ENCODE data around the gene PEF1.
"Not testable (repeated sequence)": the region's sequence is repeated elsewhere in the genome, so short reads cannot be mapped to it uniquely, and the experiment has no call there.

Gene PEF1

GRCh38 chr1:31588751-31589515 is 55.7 kb downstream of the PEF1 start:
- 43 to 54% methylated on average over 36 to 61 of the region's 62 CpGs for WGBS, 2 experiments (ENCODE audit: insufficient coverage in 2 of 2)
- Histone ChIP-seq H3K4me1 (ENCODE audit: control insufficient read depth, insufficient read depth, low read length, poor library complexity, severe bottlenecking) (peaks cover 12% of the 10 kb centered on the region), H3K4me3 (ENCODE audit: extremely low read depth, insufficient read depth, low read length, poor library complexity, severe bottlenecking) (no peak overlapping the region), H3K27ac (ENCODE audit: low read depth, low read length, severe bottlenecking) (no peak overlapping the region), H3K9me3 (ENCODE audit: control insufficient read depth, low read length) (no peaks in the 10 kb centered on the region), H3K36me3 (ENCODE audit: control insufficient read depth, insufficient read depth, low read length) (no peaks in the 10 kb centered on the region)

DNA sequence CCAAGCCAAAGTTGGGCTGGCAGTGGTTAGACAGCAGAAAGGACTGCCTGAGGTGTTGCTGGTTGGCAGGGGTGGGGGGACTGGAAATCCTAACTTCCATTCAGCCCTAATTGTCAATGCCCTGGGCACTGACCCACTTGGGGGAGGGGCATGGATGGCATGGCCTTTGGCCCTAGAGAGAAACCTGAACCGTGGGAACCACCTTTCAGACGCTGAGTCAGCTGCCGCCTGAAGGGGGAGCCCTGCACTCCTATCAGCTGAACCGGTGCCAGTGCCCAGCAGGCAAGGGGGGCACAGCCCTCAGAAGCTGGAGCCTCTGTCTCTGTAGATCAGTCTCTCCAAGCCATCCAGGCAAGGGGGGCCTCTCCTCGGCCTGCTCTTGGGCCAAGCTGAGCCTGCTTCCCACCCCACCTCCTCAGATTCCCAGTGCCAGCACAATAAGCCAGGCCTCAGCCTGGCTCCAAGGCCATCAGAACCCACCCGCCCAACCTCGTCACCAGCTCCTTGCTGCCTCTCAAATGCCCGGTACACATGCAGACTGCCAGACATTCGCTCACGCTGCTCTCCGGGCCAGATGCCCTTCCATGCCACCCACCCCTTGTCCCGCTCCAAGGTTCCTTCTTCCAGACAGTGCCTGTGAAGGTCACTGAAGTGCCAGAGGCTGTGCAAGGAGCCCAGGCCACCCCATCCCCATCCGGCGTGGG is 56.8 kb downstream of the PEF1 start:
- H3K9me3 ChIP-seq (ENCODE audit: control insufficient read depth, low read length) = no peaks in the 10 kb centered on the region
- no peaks in the 10 kb centered on the region for H3K36me3 ChIP-seq (ENCODE audit: control insufficient read depth, insufficient read depth, low read length)
- WGBS, 2 experiments (ENCODE audit: insufficient coverage in 2 of 2) = 64 to 70% methylated on average over 11 to 12 of the region's 14 CpGs
- no peak overlapping the region for H3K4me3 ChIP-seq (ENCODE audit: extremely low read depth, insufficient read depth, low read length, poor library complexity, severe bottlenecking)
- peaks cover 12% of the 10 kb centered on the region for H3K4me1 ChIP-seq (ENCODE audit: control insufficient read depth, insufficient read depth, low read length, poor library complexity, severe bottlenecking)
- no peak overlapping the region for H3K27ac ChIP-seq (ENCODE audit: low read depth, low read length, severe bottlenecking)

DNA sequence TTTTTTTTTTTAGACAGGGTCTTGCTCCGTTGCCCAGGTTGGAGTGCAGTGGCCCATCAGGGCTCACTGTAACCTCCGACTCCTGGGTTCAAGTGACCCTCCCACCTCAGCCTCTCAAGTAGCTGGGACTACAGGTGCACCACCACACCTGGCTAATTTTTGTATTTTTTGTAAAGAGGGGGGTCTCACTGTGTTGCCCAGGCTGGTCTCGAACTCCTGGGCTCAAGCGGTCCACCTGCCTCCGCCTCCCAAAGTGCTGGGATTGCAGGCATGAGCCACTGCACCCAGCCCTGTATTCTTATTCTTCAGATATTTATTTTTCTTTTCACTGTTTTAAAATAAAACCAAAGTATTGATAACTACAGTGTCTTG is 57.4 kb downstream of the PEF1 start:
- H3K9me3 ChIP-seq (ENCODE audit: control insufficient read depth, low read length); H3K36me3 ChIP-seq (ENCODE audit: control insufficient read depth, insufficient read depth, low read length); H3K4me3 ChIP-seq (ENCODE audit: extremely low read depth, insufficient read depth, low read length, poor library complexity, severe bottlenecking); H3K27ac ChIP-seq (ENCODE audit: low read depth, low read length, severe bottlenecking): not testable (repeated sequence)
- whole genome bisulfite sequencing, 2 experiments (ENCODE audit: insufficient coverage in 2 of 2) = 60 to 97% methylated on average over 1 to 5 of the region's 5 CpGs
- peaks cover 12% of the 10 kb centered on the region for H3K4me1 ChIP-seq (ENCODE audit: control insufficient read depth, insufficient read depth, low read length, poor library complexity, severe bottlenecking)

GRCh38 chr1:31586376-31587327 is 58.0 kb downstream of the PEF1 start:
- Histone ChIP-seq H3K4me1 (ENCODE audit: control insufficient read depth, insufficient read depth, low read length, poor library complexity, severe bottlenecking) (peaks cover 12% of the 10 kb centered on the region), H3K36me3 (ENCODE audit: control insufficient read depth, insufficient read depth, low read length) (no peaks in the 10 kb centered on the region), H3K27ac (ENCODE audit: low read depth, low read length, severe bottlenecking) (no peak overlapping the region), H3K4me3 (ENCODE audit: extremely low read depth, insufficient read depth, low read length, poor library complexity, severe bottlenecking) (no peak overlapping the region), H3K9me3 (ENCODE audit: control insufficient read depth, low read length) (no peaks in the 10 kb centered on the region)
- 94 to 95% methylated on average over 39 to 43 of the region's 47 CpGs for WGBS, 2 experiments (ENCODE audit: insufficient coverage in 2 of 2)

- peaks cover 12% of the 10 kb centered on the region for H3K4me1 ChIP-seq (ENCODE audit: control insufficient read depth, insufficient read depth, low read length, poor library complexity, severe bottlenecking)
- H3K27ac ChIP-seq (ENCODE audit: low read depth, low read length, severe bottlenecking) = no peak overlapping the region
- no peak overlapping the region for H3K4me3 ChIP-seq (ENCODE audit: extremely low read depth, insufficient read depth, low read length, poor library complexity, severe bottlenecking)
- 94 to 97% methylated on average over 4 to 10 of the region's 11 CpGs for WGBS, 2 experiments (ENCODE audit: insufficient coverage in 2 of 2)
- no peaks in the 10 kb centered on the region for H3K36me3 ChIP-seq (ENCODE audit: control insufficient read depth, insufficient read depth, low read length)
- no peaks in the 10 kb centered on the region for H3K9me3 ChIP-seq (ENCODE audit: control insufficient read depth, low read length)
Observed at GRCh38 chr1:31585736-31586365, 58.8 kb downstream of the PEF1 start.

GRCh38 chr1:31584869-31585735 is 59.6 kb downstream of the PEF1 start:
- Histone ChIP-seq H3K4me3 (ENCODE audit: extremely low read depth, insufficient read depth, low read length, poor library complexity, severe bottlenecking) (no peak overlapping the region), H3K27ac (ENCODE audit: low read depth, low read length, severe bottlenecking) (no peak overlapping the region), H3K36me3 (ENCODE audit: control insufficient read depth, insufficient read depth, low read length) (no peaks in the 10 kb centered on the region), H3K9me3 (ENCODE audit: control insufficient read depth, low read length) (no peaks in the 10 kb centered on the region), H3K4me1 (ENCODE audit: control insufficient read depth, insufficient read depth, low read length, poor library complexity, severe bottlenecking) (peaks cover 12% of the 10 kb centered on the region)
- 92 to 94% methylated on average over 21 to 23 of the region's 27 CpGs for WGBS, 2 experiments (ENCODE audit: insufficient coverage in 2 of 2)

GRCh38 chr1:31583995-31584868 is 60.4 kb downstream of the PEF1 start:
- Histone ChIP-seq H3K27ac (ENCODE audit: low read depth, low read length, severe bottlenecking) (no peak overlapping the region), H3K4me1 (ENCODE audit: control insufficient read depth, insufficient read depth, low read length, poor library complexity, severe bottlenecking) (peaks cover 14% of the 10 kb centered on the region), H3K9me3 (ENCODE audit: control insufficient read depth, low read length) (no peaks in the 10 kb centered on the region), H3K36me3 (ENCODE audit: control insufficient read depth, insufficient read depth, low read length) (no peaks in the 10 kb centered on the region), H3K4me3 (ENCODE audit: extremely low read depth, insufficient read depth, low read length, poor library complexity, severe bottlenecking) (no peak overlapping the region)
- WGBS, 2 experiments (ENCODE audit: insufficient coverage in 2 of 2) = 93 to 95% methylated on average over 9 to 13 of the region's 13 CpGs

DNA sequence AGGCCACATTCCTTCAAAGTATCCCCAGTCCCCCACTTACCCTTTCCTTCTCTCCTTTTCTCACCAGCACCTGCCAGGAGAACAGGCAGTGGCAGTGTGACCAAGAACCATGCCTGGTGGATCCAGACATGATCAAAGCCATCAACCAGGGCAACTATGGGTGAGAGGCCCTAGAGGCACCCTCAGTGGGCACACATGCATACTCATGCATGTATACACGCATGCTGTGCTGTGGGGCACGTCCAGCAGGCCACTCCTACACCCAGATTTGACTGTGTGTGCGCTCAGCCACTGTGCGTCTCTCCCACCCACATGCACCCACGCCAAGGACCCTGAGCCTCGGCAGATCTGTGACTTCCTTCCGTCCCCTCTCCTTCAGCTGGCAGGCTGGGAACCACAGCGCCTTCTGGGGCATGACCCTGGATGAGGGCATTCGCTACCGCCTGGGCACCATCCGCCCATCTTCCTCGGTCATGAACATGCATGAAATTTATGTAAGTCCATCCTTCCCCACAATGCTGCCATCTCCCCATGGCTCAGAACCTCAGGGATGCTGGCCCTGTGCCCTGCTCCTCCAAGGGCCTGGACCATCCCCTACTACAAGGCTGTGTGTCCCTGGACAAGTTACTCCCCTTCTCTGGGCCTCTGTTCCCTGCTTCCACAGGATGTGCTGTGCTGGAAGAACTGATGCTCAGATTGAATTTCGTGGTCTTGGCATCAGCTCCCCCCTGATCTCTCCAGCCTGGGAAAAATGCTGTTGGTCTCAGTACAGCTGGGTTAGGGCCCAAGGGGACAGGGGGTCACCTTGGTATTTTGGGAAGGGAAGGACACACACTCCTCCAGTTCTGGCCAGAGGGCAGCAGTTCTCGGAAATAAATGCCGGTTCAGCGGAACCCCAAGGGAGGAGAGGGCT is 61.3 kb downstream of the PEF1 start:
- WGBS, 2 experiments (ENCODE audit: insufficient coverage in 2 of 2) = 90 to 93% methylated on average over 13 of the region's 16 CpGs
- Histone ChIP-seq H3K4me1 (ENCODE audit: control insufficient read depth, insufficient read depth, low read length, poor library complexity, severe bottlenecking) (peaks cover 10% of the 10 kb centered on the region), H3K4me3 (ENCODE audit: extremely low read depth, insufficient read depth, low read length, poor library complexity, severe bottlenecking) (no peak overlapping the region), H3K27ac (ENCODE audit: low read depth, low read length, severe bottlenecking) (no peak overlapping the region), H3K36me3 (ENCODE audit: control insufficient read depth, insufficient read depth, low read length) (no peaks in the 10 kb centered on the region), H3K9me3 (ENCODE audit: control insufficient read depth, low read length) (no peaks in the 10 kb centered on the region)
